RWPE2 (cell line): ENCODE measurements around the gene PLPP6.
A peak's percentile ranks its signal among the peaks of the same experiment; 100 is the strongest.

ENCODE experiments used
- ATAC-seq: fragments of 200-7000 bp; cut with Tn5 transposase; 3 replicates; pipeline ENCODE4 v1.9.1; 2021; ENCODE audit warnings: low read depth
- DNase-seq: peaks from one replicate; pipeline ENCODE4 v3.0.0-alpha.2; 2020; ENCODE audit warnings: low spot score
- H3K27ac ChIP-seq: fragments of 450-650 bp; 2 replicates; pipeline ENCODE4 v1.5.1; 2017; ENCODE audit warnings: mild to moderate bottlenecking; ENCODE audit not compliant: poor library complexity, severe bottlenecking
- H3K27me3 ChIP-seq: fragments of 250-450 bp; sonication (Bioruptor Pico); 2 replicates; pipeline ENCODE4 v1.5.1; 2021; ENCODE audit warnings: mild to moderate bottlenecking, moderate library complexity; ENCODE audit not compliant: insufficient read depth, poor library complexity, severe bottlenecking
- H3K36me3 ChIP-seq: fragments of 250-450 bp; sonication (Bioruptor Pico); 2 replicates; pipeline ENCODE4 v1.5.1; 2020; ENCODE audit warnings: low read depth, mild to moderate bottlenecking, moderate library complexity
- H3K4me1 ChIP-seq: fragments of 250-450 bp; sonication (Bioruptor Pico); 2 replicates; pipeline ENCODE4 v1.5.1; 2021; ENCODE audit warnings: mild to moderate bottlenecking, moderate library complexity; ENCODE audit not compliant: insufficient read depth, poor library complexity, severe bottlenecking
- H3K4me3 ChIP-seq: fragments of 250-450 bp; sonication (Bioruptor Pico); 2 replicates; pipeline ENCODE4 v1.5.1; 2021; ENCODE audit warnings: mild to moderate bottlenecking, moderate library complexity; ENCODE audit not compliant: severe bottlenecking
- H3K9me3 ChIP-seq: fragments of 250-450 bp; sonication (Bioruptor Pico); 2 replicates; pipeline ENCODE4 v1.5.1; 2021; ENCODE audit warnings: mild to moderate bottlenecking, moderate library complexity; ENCODE audit not compliant: severe bottlenecking
- CTCF ChIP-seq: fragments of 450-650 bp; IDR thresholded peaks from one replicate; pipeline ENCODE4 v1.5.1; 2017; ENCODE audit warnings: mild to moderate bottlenecking, moderate library complexity; ENCODE audit not compliant: poor library complexity, severe bottlenecking

Gene PLPP6

GRCh38 chr9:4618700-4619099 is 43.4 kb upstream of the PLPP6 start:
- ATAC-seq (no peak), DNase-seq (no peak)
- no peak overlapping the region for H3K4me3 ChIP-seq
- no peaks in the 10 kb centered on the region for H3K9me3 ChIP-seq
- H3K36me3 ChIP-seq, result no peaks in the 10 kb centered on the region
- no peaks in the 10 kb centered on the region for H3K4me1 ChIP-seq
- no peak for TF ChIP-seq CTCF
- H3K27me3 ChIP-seq, result no peaks in the 10 kb centered on the region
- no peak overlapping the region for H3K27ac ChIP-seq

- Histone ChIP-seq H3K36me3 (no peaks in the 10 kb centered on the region), H3K4me3 (no peak overlapping the region), H3K27ac (no peak overlapping the region), H3K27me3 (no peaks in the 10 kb centered on the region), H3K9me3 (no peaks in the 10 kb centered on the region), H3K4me1 (no peaks in the 10 kb centered on the region)
- TF ChIP-seq CTCF, result no peak
- ATAC-seq (no peak), DNase-seq (no peak)
Observed at GRCh38 chr9:4620057-4620765, 41.9 kb upstream of the PLPP6 start.

GRCh38 chr9:4620881-4621555 is 41.1 kb upstream of the PLPP6 start:
- Histone ChIP-seq H3K27ac (no peak overlapping the region), H3K4me1 (no peaks in the 10 kb centered on the region)

GRCh38 chr9:4622016-4622415 is 40.1 kb upstream of the PLPP6 start:
- Histone ChIP-seq H3K4me3 (no peak overlapping the region), H3K36me3 (no peaks in the 10 kb centered on the region), H3K9me3 (no peaks in the 10 kb centered on the region), H3K27ac (no peak overlapping the region), H3K4me1 (no peaks in the 10 kb centered on the region), H3K27me3 (no peaks in the 10 kb centered on the region)
- DNase-seq (no peak), ATAC-seq (no peak)
- TF ChIP-seq CTCF, result no peak

More at GRCh38 chr9:4620881-4621555, 41.1 kb upstream of the PLPP6 start:
- ATAC-seq (no peak), DNase-seq (no peak)
- H3K4me3 ChIP-seq, result no peak overlapping the region
- no peaks in the 10 kb centered on the region for H3K27me3 ChIP-seq
- no peak for TF ChIP-seq CTCF
- H3K36me3 ChIP-seq, result no peaks in the 10 kb centered on the region
- no peaks in the 10 kb centered on the region for H3K9me3 ChIP-seq

GRCh38 chr9:4630836-4631235 is 31.3 kb upstream of the PLPP6 start:
- Histone ChIP-seq H3K9me3 (no peaks in the 10 kb centered on the region), H3K27me3 (no peaks in the 10 kb centered on the region), H3K27ac (no peak overlapping the region), H3K36me3 (no peaks in the 10 kb centered on the region), H3K4me1 (no peaks in the 10 kb centered on the region), H3K4me3 (no peak overlapping the region)
- DNase-seq (no peak), ATAC-seq (no peak; the same call in 2 of the 3 replicates)
- TF ChIP-seq CTCF, result peak; percentile 5
